Endothelial cell of umbilical vein (primary cell): ENCODE results near the gene BDKRB2. TPM values are rescaled to one million over a fixed set of nuclear protein-coding genes. Genes with fewer than 3 reads are reported as not detected.

Experiments used
- BruUV-seq: library from RNA; stranded (reverse); fragments of 400-500 nt; replicated peaks from 2 replicates; lab custom pipeline; 2021; lab: Mats Ljungman, UMichigan
- CTCF ChIA-PET: fragments of 300-600, 350-600 bp; sonication (Branson Sonifier 250); formaldehyde crosslinking; loops from one replicate; lab custom pipeline; 2021; ENCODE audit warnings: antibody characterized with exemption, inconsistent platforms; lab: Charles Lee
- POLR2A ChIA-PET: fragments of 300-600, 350-600 bp; sonication (Branson Sonifier 250); formaldehyde crosslinking; loops from one replicate; lab custom pipeline; 2021; ENCODE audit warnings: antibody characterized with exemption, inconsistent platforms; lab: Charles Lee
- DNase-seq: peaks from one replicate; pipeline ENCODE4 v3.0.0-alpha.2; 2011; ENCODE audit warnings: low read depth, low spot score
- FAIRE-seq: peaks from 2 replicates; lab custom pipeline; 2011; peaks lifted over from hg19 to GRCh38; lab: Jason Lieb, UNC
- H2AFZ ChIP-seq: 2 replicates; pipeline ENCODE4 v1.6.0; 2012; ENCODE audit warnings: low read depth, low read length, control low read depth, inconsistent platforms
- H3K27ac ChIP-seq: 2 replicates; pipeline ENCODE4 v1.5.1; 2011; ENCODE audit warnings: low read depth, mild to moderate bottlenecking, control low read depth, low read length, moderate library complexity; ENCODE audit not compliant: insufficient read depth
- H3K27me3 ChIP-seq, 2 experiments: 2 replicates each; pipeline versions ENCODE4 v1.6.0 to v1.6.1; 2011; ENCODE audit warnings: low read length in 2 of 2, mixed read lengths in 1 of 2; ENCODE audit not compliant: control insufficient read depth in 2 of 2, insufficient read depth in 2 of 2
- H3K36me3 ChIP-seq, 2 experiments: 2 replicates in 1 of 2; 3 replicates in 1 of 2; pipeline ENCODE4 v1.5.1; 2011; ENCODE audit warnings: low read length in 2 of 2, mild to moderate bottlenecking in 1 of 2, moderate library complexity in 1 of 2; ENCODE audit not compliant: control insufficient read depth in 2 of 2, insufficient read depth in 2 of 2; ENCODE audit errors: extremely low read depth in 1 of 2
- H3K4me1 ChIP-seq: 3 replicates; pipeline ENCODE4 v1.5.1; 2011; ENCODE audit warnings: mild to moderate bottlenecking, low read length; ENCODE audit not compliant: control insufficient read depth, insufficient read depth; ENCODE audit errors: extremely low read depth
- H3K4me2 ChIP-seq: 2 replicates; pipeline ENCODE4 v1.6.1; 2011; ENCODE audit warnings: low read length, control low read depth, mixed read lengths; ENCODE audit not compliant: insufficient read depth
- H3K4me3 ChIP-seq, 3 experiments: fragments of 200-600 bp in 1 of 3; sonication (generic), shearing (Covaris generic) in 1 of 3; replicated peaks in 1 of 3; 2 replicates each; pipeline ENCODE4 v1.5.1; 2011 to 2016; ENCODE audit warnings: control low read depth in 3 of 3, low read length in 3 of 3, mild to moderate bottlenecking in 2 of 3, inconsistent platforms in 1 of 3, low read depth in 1 of 3, moderate library complexity in 1 of 3; ENCODE audit not compliant: insufficient read depth in 1 of 3
- H3K79me2 ChIP-seq: 2 replicates; pipeline ENCODE4 v1.6.0; 2012; ENCODE audit warnings: low read length, inconsistent platforms; ENCODE audit not compliant: control insufficient read depth, insufficient read depth
- H3K9ac ChIP-seq: replicated peaks from 2 replicates; pipeline ENCODE3; 2011; ENCODE audit warnings: low read length, control low read depth; ENCODE audit not compliant: insufficient read depth; ENCODE audit errors: extremely low read depth
- H3K9me1 ChIP-seq: replicated peaks from 3 replicates; pipeline ENCODE4 v1.6.0; 2011; ENCODE audit warnings: mild to moderate bottlenecking, low read length; ENCODE audit not compliant: control insufficient read depth, insufficient read depth; ENCODE audit errors: extremely low read depth
- H3K9me3 ChIP-seq: replicated peaks from 2 replicates; pipeline ENCODE4 v1.5.1; 2012; ENCODE audit warnings: low read length, inconsistent platforms; ENCODE audit not compliant: control insufficient read depth, insufficient read depth
- H4K20me1 ChIP-seq: replicated peaks from 2 replicates; pipeline ENCODE3; 2011; ENCODE audit warnings: mild to moderate bottlenecking, low read length; ENCODE audit not compliant: control insufficient read depth, insufficient read depth; ENCODE audit errors: extremely low read depth
- EZH2 ChIP-seq: IDR thresholded peaks from 2 replicates; pipeline ENCODE4 v1.6.1; 2012; ENCODE audit warnings: borderline replicate concordance, low read depth, mild to moderate bottlenecking, moderate library complexity, low read length, inconsistent platforms; ENCODE audit not compliant: severe bottlenecking
- dilution Hi-C: fragments of 300-500 bp; cut with MboI; formaldehyde crosslinking; loops from one replicate; pipeline ENCODE4 v1.15.0; 2019; ENCODE audit warnings: low sequenced_read_pairs; ENCODE audit not compliant: extremely low pct_ligation_motif_present
- intact Hi-C: fragments of 100-400 bp; cut with micrococcal nuclease; formaldehyde crosslinking; loops from one replicate; pipeline ENCODE4 v1.10.0; 2022
- polyA plus RNA-seq, 4 experiments: library from polyadenylated mRNA; depleted of rRNA in 3 of 4; stranded (reverse) in 3 of 4; unstranded in 1 of 4; fragments of >200 nt; gene quantifications; 2 replicates each; pipeline versions ENCODE4 v1.2.1 to v1.2.3, GENCODE V29; 2011 to 2012; ENCODE audit warnings: missing spikeins in 1 of 4
- total RNA-seq: library from RNA; stranded (reverse); gene quantifications from 2 replicates; pipeline ENCODE4 v1.2.3, GENCODE V29; 2021
- TF ChIP-seq, protein P1 (sequence below), 2 donors: IDR thresholded peaks; 1 replicate in 1 of 2; 2 replicates in 1 of 2; pipeline ENCODE4 v1.5.1; 2011; ENCODE audit warnings: low read length in 2 of 2, mild to moderate bottlenecking in 2 of 2, moderate library complexity in 2 of 2, control low read depth in 1 of 2, inconsistent platforms in 1 of 2, low read depth in 1 of 2; ENCODE audit not compliant: insufficient read depth in 1 of 2; ENCODE audit errors: extremely low read depth in 1 of 2
- TF ChIP-seq, protein P2 (sequence below): IDR thresholded peaks from 2 replicates; pipeline ENCODE4 v1.6.1; 2011; ENCODE audit not compliant: insufficient read depth, insufficient read length

The BDKRB2 gene
- total and polyA plus RNA-seq, 2 donors (not counting 3 experiments of a cell fraction or from before 2014, with no cell fraction given): 0.22 to 0.77 TPM

DNA sequence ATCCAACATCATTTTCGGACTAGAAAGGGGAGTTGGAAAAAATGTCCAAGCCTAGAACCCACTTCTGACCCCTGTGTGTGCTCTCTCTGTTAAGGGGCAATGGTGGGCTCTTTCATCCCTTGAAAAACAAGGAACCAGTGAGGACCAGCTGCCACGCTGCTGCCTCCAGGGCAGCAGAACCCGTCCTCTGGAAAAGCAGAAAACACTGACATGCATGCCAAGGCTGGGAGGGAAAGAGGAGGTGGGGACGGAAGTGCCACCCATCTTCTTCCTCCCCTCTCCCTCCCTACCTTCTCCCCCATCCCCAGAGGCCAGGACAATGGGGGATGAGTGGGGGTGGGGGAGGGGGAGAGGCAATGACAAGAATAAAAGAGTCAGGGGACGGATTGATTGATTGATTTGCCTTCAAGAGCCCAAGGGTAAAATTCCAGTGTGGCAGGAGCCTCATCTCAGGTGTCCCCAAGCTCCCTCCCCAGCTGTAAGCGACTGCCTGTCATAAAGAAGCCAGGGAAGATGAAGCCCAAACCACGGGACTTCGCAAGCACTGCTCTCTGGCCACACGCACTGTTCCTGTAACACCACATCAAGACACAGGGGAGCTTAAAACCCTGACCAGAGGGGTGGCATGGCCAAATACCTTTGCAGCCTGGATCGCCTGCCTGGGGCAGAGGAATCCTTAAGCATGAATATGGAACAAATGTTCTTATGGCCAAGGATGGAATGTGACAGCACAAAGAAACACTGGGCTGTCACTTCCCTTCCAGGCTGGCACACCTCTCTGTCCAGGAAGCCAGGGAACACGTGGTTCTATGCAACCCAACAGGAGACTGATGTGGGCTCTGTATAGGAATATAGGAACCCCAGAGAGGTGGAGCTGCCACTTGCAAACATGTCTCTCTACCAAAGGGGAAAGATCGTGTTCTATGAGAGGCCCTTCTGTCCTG is 38.9 kb upstream of the BDKRB2 start:
- Histone ChIP-seq H3K4me3 (no peak overlapping the region), H3K36me3 (no peaks in the 10 kb centered on the region), H3K9ac (no peak overlapping the region), H3K27me3 (no peaks in the 10 kb centered on the region), H3K4me1 (no peaks in the 10 kb centered on the region), H2AFZ (no peak overlapping the region), H3K9me3 (no peaks in the 10 kb centered on the region), H4K20me1 (no peaks in the 10 kb centered on the region), H3K79me2 (no peaks in the 10 kb centered on the region), H3K27ac (no peak overlapping the region), H3K4me2 (no peak overlapping the region), H3K9me1 (no peaks in the 10 kb centered on the region)
- dilution Hi-C loops: no loop called here
- ChIA-PET CTCF (no interaction called here), POLR2A (interaction anchor here (0.5 kb wide), 1 partner anchor 39 kb away, joined by 7 read pairs; no protein-coding TSS in a partner anchor)
- no peak for FAIRE-seq
- TF ChIP-seq EZH2: no peak
- TF ChIP-seq, protein P1, sequence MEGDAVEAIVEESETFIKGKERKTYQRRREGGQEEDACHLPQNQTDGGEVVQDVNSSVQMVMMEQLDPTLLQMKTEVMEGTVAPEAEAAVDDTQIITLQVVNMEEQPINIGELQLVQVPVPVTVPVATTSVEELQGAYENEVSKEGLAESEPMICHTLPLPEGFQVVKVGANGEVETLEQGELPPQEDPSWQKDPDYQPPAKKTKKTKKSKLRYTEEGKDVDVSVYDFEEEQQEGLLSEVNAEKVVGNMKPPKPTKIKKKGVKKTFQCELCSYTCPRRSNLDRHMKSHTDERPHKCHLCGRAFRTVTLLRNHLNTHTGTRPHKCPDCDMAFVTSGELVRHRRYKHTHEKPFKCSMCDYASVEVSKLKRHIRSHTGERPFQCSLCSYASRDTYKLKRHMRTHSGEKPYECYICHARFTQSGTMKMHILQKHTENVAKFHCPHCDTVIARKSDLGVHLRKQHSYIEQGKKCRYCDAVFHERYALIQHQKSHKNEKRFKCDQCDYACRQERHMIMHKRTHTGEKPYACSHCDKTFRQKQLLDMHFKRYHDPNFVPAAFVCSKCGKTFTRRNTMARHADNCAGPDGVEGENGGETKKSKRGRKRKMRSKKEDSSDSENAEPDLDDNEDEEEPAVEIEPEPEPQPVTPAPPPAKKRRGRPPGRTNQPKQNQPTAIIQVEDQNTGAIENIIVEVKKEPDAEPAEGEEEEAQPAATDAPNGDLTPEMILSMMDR (IDR thresholded peaks at IDR 0.05; ENCODE audit: extremely low read depth in 1 of 2, insufficient read depth in 1 of 2, low read depth in 1 of 2, low read length in 2 of 2): no peak
- TF ChIP-seq, protein P2, sequence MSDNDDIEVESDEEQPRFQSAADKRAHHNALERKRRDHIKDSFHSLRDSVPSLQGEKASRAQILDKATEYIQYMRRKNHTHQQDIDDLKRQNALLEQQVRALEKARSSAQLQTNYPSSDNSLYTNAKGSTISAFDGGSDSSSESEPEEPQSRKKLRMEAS: no peak
- BruUV-seq: no TSS peak
- intact Hi-C loops: no loop called here
- no peak for DNase-seq
